HepG2 (cell line): ENCODE results near the gene CNTF. TPM values are rescaled to one million over a fixed set of nuclear protein-coding genes. Genes with fewer than 3 reads are reported as not detected.

Source experiments
- AGO1 ChIP-seq: fragments of 200-400 bp; formaldehyde crosslinking; IDR thresholded peaks from 2 replicates; pipeline ENCODE4 v1.6.1; 2017; ENCODE audit warnings: mild to moderate bottlenecking, low read depth, low read length, moderate library complexity; ENCODE audit not compliant: poor library complexity, severe bottlenecking
- DR1 ChIP-seq: sonication (generic); formaldehyde crosslinking; IDR thresholded peaks from 2 replicates; pipeline ENCODE4 v1.8.0; 2021; ENCODE audit warnings: mild to moderate bottlenecking, missing genetic modification reagents, inconsistent platforms
- FOXO1 ChIP-seq: sonication (generic); formaldehyde crosslinking; IDR thresholded peaks from 2 replicates; pipeline ENCODE4 v1.4.0; 2020; ENCODE audit warnings: missing genetic modification reagents
- KLF9 ChIP-seq: IDR thresholded peaks from 2 replicates; pipeline ENCODE4 v1.6.1; 2016; ENCODE audit warnings: low read depth
- MED13 ChIP-seq: sonication (generic); formaldehyde crosslinking; IDR thresholded peaks from 2 replicates; pipeline ENCODE4 v1.5.0; 2020; ENCODE audit warnings: missing genetic modification reagents
- NFYC ChIP-seq: IDR thresholded peaks from 2 replicates; pipeline ENCODE4 v1.6.1; 2016; ENCODE audit warnings: missing genetic modification reagents, missing compliant biosample characterization
- PHF20 ChIP-seq: sonication (generic); formaldehyde crosslinking; IDR thresholded peaks from 2 replicates; pipeline ENCODE4 v1.5.0; 2020; ENCODE audit warnings: mild to moderate bottlenecking, missing genetic modification reagents
- SMARCC2 ChIP-seq: fragments of 450-650 bp; IDR thresholded peaks from 2 replicates; pipeline ENCODE4 v1.6.1; 2017; ENCODE audit warnings: antibody characterized with exemption, mild to moderate bottlenecking
- SOX5 ChIP-seq: IDR thresholded peaks from 2 replicates; pipeline ENCODE4 v1.6.1; 2016; ENCODE audit warnings: borderline replicate concordance
- YY1 ChIP-seq: IDR thresholded peaks from 2 replicates; pipeline ENCODE4 v1.6.1; 2011; ENCODE audit warnings: low read length, low read depth, moderate library complexity, mild to moderate bottlenecking; ENCODE audit not compliant: insufficient read depth, insufficient replicate concordance
- ZBED4 ChIP-seq: sonication (generic); formaldehyde crosslinking; IDR thresholded peaks from 2 replicates; pipeline ENCODE4 v1.4.0; 2020; ENCODE audit warnings: missing genetic modification reagents, borderline replicate concordance
- ZFP36 ChIP-seq: fragments of 150-350 bp; IDR thresholded peaks from 2 replicates; pipeline ENCODE4 v1.6.1; 2018; ENCODE audit warnings: borderline replicate concordance, low read length, low read depth; ENCODE audit not compliant: partially characterized antibody
- ZHX2 ChIP-seq, 2 experiments: sonication (generic) in 1 of 2; formaldehyde crosslinking in 1 of 2; IDR thresholded peaks; 2 replicates each; pipeline versions ENCODE4 v1.6.1 to v1.9.0; 2014 to 2022; ENCODE audit warnings: antibody characterized with exemption in 1 of 2, borderline replicate concordance in 1 of 2, inconsistent platforms in 1 of 2, low read depth in 1 of 2, missing genetic modification reagents in 1 of 2
- ZNF205 ChIP-seq: IDR thresholded peaks from 2 replicates; pipeline ENCODE4 v1.6.1; 2018; ENCODE audit warnings: missing biosample characterization, missing genetic modification reagents
- ZNF256 ChIP-seq: sonication (generic); formaldehyde crosslinking; conservative IDR thresholded peaks from 2 replicates; pipeline ENCODE4 v1.4.0; 2020; ENCODE audit warnings: missing genetic modification reagents
- ZNF333 ChIP-seq: sonication (generic); formaldehyde crosslinking; IDR thresholded peaks from 2 replicates; pipeline ENCODE4 v1.4.0; 2020; ENCODE audit warnings: mild to moderate bottlenecking, missing genetic modification reagents, borderline replicate concordance
- ZNF652 ChIP-seq: IDR thresholded peaks from 2 replicates; pipeline ENCODE4 v1.6.1; 2016; ENCODE audit warnings: low read depth, borderline replicate concordance
- ZNF800 ChIP-seq: sonication (generic); formaldehyde crosslinking; IDR thresholded peaks from 2 replicates; pipeline ENCODE4 v1.4.0; 2020; ENCODE audit warnings: missing genetic modification reagents
- polyA plus RNA-seq, 8 experiments: library from polyadenylated mRNA; depleted of rRNA in 3 of 8; stranded (reverse) in 7 of 8; unstranded in 1 of 8; fragments of >200 nt; fragmentation: Illumina TruSeq in 4 of 8; extraction: Trizol in 4 of 8; gene quantifications; 2 replicates each; pipeline versions ENCODE4 v1.2.1 to v1.2.3, GENCODE V29; 2011 to 2016; ENCODE audit warnings: low read depth in 4 of 8, missing spikeins in 1 of 8, mixed read lengths in 1 of 8; ENCODE audit not compliant: insufficient read depth in 1 of 8
- total RNA-seq, 5 experiments: library from RNA; depleted of rRNA; stranded (reverse); fragments of >200 nt; fragmentation: Illumina TruSeq; extraction: Trizol; gene quantifications; 2 replicates each; pipeline ENCODE4 v1.2.3, GENCODE V29; 2016; ENCODE audit warnings: low read depth in 1 of 5

The CNTF gene
- total and polyA plus RNA-seq, 2 of the 13 experiments (the other 11 are each of a cell fraction or from before 2014, with no cell fraction given): 0.51 to 2.3 TPM

GRCh38 chr11:58578136-58578634, 44.3 kb upstream of the CNTF start (continued):
- TF ChIP-seq ZBED4: peak; percentile 14; the same call in 1 of the 2 replicates
- TF ChIP-seq ZNF205 (CRISPR knock-in tag): no peak
- TF ChIP-seq NFYC (CRISPR knock-in tag): peak; percentile 60; the same call in 1 of the 2 replicates
- TF ChIP-seq ZNF800 (CRISPR knock-in tag): no peak
- TF ChIP-seq SOX5 (CRISPR knock-in tag): 0 out of 2 replicates have a peak, but pooled peaks have one; percentile 7
- peak; percentile 70; the same call in 1 of the 2 replicates for TF ChIP-seq MED13
- peak; percentile 95 for TF ChIP-seq YY1
- TF ChIP-seq ZFP36: no peak
- 0 out of 2 replicates have a peak, but pooled peaks have one; percentile 1 for TF ChIP-seq ZNF256 (CRISPR knock-in tag)
- TF ChIP-seq ZNF333 (CRISPR knock-in tag): no peak
- TF ChIP-seq KLF9 (CRISPR knock-in tag): no peak
- TF ChIP-seq ZHX2 (IDR thresholded peaks at IDR 0.05; ENCODE audit: low read depth): 0 out of 2 replicates have a peak, but pooled peaks have one; percentile 27
- no peak for TF ChIP-seq ZHX2 (CRISPR knock-in tag; IDR thresholded peaks at IDR 0.05; ENCODE audit: borderline replicate concordance)
- TF ChIP-seq AGO1: no peak
- TF ChIP-seq PHF20 (CRISPR knock-in tag): peak; percentile 50; the same call in 1 of the 2 replicates
- TF ChIP-seq ZNF652 (CRISPR knock-in tag): no peak
- TF ChIP-seq SMARCC2: no peak
- TF ChIP-seq DR1 (CRISPR knock-in tag): no peak
- TF ChIP-seq FOXO1 (CRISPR knock-in tag): no peak
